Measurements from ENCODE around the gene CHP2. TPM values are rescaled to one million over a fixed set of nuclear protein-coding genes. Genes with fewer than 3 reads are reported as not detected.

Gene CHP2
- total and polyA plus RNA-seq, 2 of the 13 experiments (the other 11 are each of a cell fraction or from before 2014, with no cell fraction given) = not detected

- Histone ChIP-seq H3K4me3 (replicated peaks in 1 of 3; ENCODE audit: insufficient read depth in 1 of 3, low read depth in 2 of 3, low read length in 3 of 3) (no peak overlapping the region), H3K27ac (ENCODE audit: extremely low read length, insufficient read depth, low read length) (no peak overlapping the region), H2AFZ (ENCODE audit: low read length) (no peak overlapping the region), H3K4me2 (ENCODE audit: low read depth, low read length) (no peak overlapping the region), H3K27me3 (ENCODE audit: control insufficient read depth in 1 of 2, insufficient read depth in 2 of 2, low read length in 2 of 2) (peaks cover 1 to 3% of the 10 kb centered on the region in 2 experiments; a peak in 1 of 5 replicates), H3K9ac (ENCODE audit: insufficient read depth, low read depth, low read length) (no peak overlapping the region), H3K79me2 (ENCODE audit: insufficient read depth, low read length) (no peaks in the 10 kb centered on the region), H3K4me1 (ENCODE audit: insufficient read depth, low read length) (peaks cover 22% of the 10 kb centered on the region), H4K20me1 (ENCODE audit: insufficient read depth, low read length) (no peaks in the 10 kb centered on the region), H3K9me3 (ENCODE audit: low read length) (peaks cover 19% of the 10 kb centered on the region), H3K36me3 (replicated peaks in 1 of 2; ENCODE audit: control insufficient read depth in 1 of 2, insufficient read depth in 2 of 2, low read length in 2 of 2) (no peaks in the 10 kb centered on the region)
- no TSS peak for BruUV-seq (replicated peaks)
- CTCF ChIA-PET (ENCODE audit: low intra/inter-chr PET ratio, low total read pairs) = no interaction called here
- no peak for DNase-seq (ENCODE audit: low spot score)
- no peak for ATAC-seq
- no peak for FAIRE-seq
- no peak for TF ChIP-seq PHF8 (CRISPR knock-in tag; IDR thresholded peaks at IDR 0.05)
- TF ChIP-seq ZNF256 (CRISPR knock-in tag; conservative IDR thresholded peaks at IDR 0.05) = no peak
- TF ChIP-seq HNF1B (CRISPR knock-in tag; IDR thresholded peaks at IDR 0.05) = no peak
- TF ChIP-seq ZNF331 (CRISPR knock-in tag; IDR thresholded peaks at IDR 0.05) = peak; percentile 100
- POLR2A ChIA-PET = no interaction called here
- in situ Hi-C loops (cut with HindIII; ENCODE audit: extremely low pct_ligation_motif_present, low pct_unique_long_range_greater_than_20kb) = no loop called here
- intact Hi-C loops (cut with micrococcal nuclease; ENCODE audit: unreplicated experiment) = no loop called here
Measured at GRCh38 chr16:23709536-23709935, 45.3 kb upstream of the CHP2 start.

- no peak overlapping the region for H3K9ac ChIP-seq (ENCODE audit: insufficient read depth, low read depth, low read length)
- H3K36me3 ChIP-seq (replicated peaks in 1 of 2; ENCODE audit: control insufficient read depth in 1 of 2, insufficient read depth in 2 of 2, low read length in 2 of 2) = no peaks in the 10 kb centered on the region
- no peak overlapping the region for H2AFZ ChIP-seq (ENCODE audit: low read length)
- ChIA-PET CTCF (ENCODE audit: low intra/inter-chr PET ratio, low total read pairs) (no interaction called here), POLR2A (no interaction called here)
- H3K27me3 ChIP-seq (ENCODE audit: control insufficient read depth in 1 of 2, insufficient read depth in 2 of 2, low read length in 2 of 2) = peaks cover 3% of the 10 kb centered on the region in 2 experiments; a peak in 1 of 5 replicates
- no peak for DNase-seq (ENCODE audit: low spot score)
- H3K79me2 ChIP-seq (ENCODE audit: insufficient read depth, low read length) = no peaks in the 10 kb centered on the region
- FAIRE-seq = no peak
- no peak for ATAC-seq
- H3K27ac ChIP-seq (ENCODE audit: extremely low read length, insufficient read depth, low read length) = no peak overlapping the region
- H4K20me1 ChIP-seq (ENCODE audit: insufficient read depth, low read length) = no peaks in the 10 kb centered on the region
- in situ Hi-C loops (cut with HindIII; ENCODE audit: extremely low pct_ligation_motif_present, low pct_unique_long_range_greater_than_20kb) = loop anchor here (10.0 kb wide), 1 partner anchor 65 kb away; no protein-coding TSS in a partner anchor
- H3K4me2 ChIP-seq (ENCODE audit: low read depth, low read length) = no peak overlapping the region
- peaks cover 17% of the 10 kb centered on the region for H3K4me1 ChIP-seq (ENCODE audit: insufficient read depth, low read length)
- TF ChIP-seq ZNF746 (CRISPR knock-in tag; IDR thresholded peaks at IDR 0.05) (no peak), THAP8 (CRISPR knock-in tag; IDR thresholded peaks at IDR 0.05; ENCODE audit: borderline replicate concordance) (no peak), RFX3 (CRISPR knock-in tag; IDR thresholded peaks at IDR 0.05) (no peak), ZBTB34 (CRISPR knock-in tag; IDR thresholded peaks at IDR 0.05) (no peak)
- peaks cover 19% of the 10 kb centered on the region for H3K9me3 ChIP-seq (ENCODE audit: low read length)
- no peak overlapping the region for H3K4me3 ChIP-seq (replicated peaks in 1 of 3; ENCODE audit: insufficient read depth in 1 of 3, low read depth in 2 of 3, low read length in 3 of 3)
- intact Hi-C loops (cut with micrococcal nuclease; ENCODE audit: unreplicated experiment) = no loop called here
- WGBS (ENCODE audit: low lambda C conversion rate) = 51% methylated on average over 2 of the region's 2 CpGs
- BruUV-seq (replicated peaks) = no TSS peak
Measured at GRCh38 chr16:23710008-23710407, 44.8 kb upstream of the CHP2 start.

Data from HepG2 (cell line).